ENCODE data around the gene LRCH1.
"Not testable (repeated sequence)": the region's sequence is repeated elsewhere in the genome, so short reads cannot be mapped to it uniquely, and the experiment has no call there.

Gene LRCH1

GRCh38 chr13:46753137-46753536, 200.2 kb downstream of the LRCH1 start:
- no peak for DNase-seq (ENCODE audit: low read depth in 2 of 2)

- DNase-seq (ENCODE audit: low read depth in 2 of 2): no peak
These were observed 200.9 kb downstream of the LRCH1 start for GRCh38 chr13:46753917-46754316.

GRCh38 chr13:46754812-46755211, 201.8 kb downstream of the LRCH1 start:
- DNase-seq (ENCODE audit: low read depth in 2 of 2): no peak

- not testable (repeated sequence) for DNase-seq (ENCODE audit: low read depth in 2 of 2)
These were observed 202.5 kb downstream of the LRCH1 start for GRCh38 chr13:46755508-46755907.

- DNase-seq (ENCODE audit: low read depth in 2 of 2): no peak
These were observed 204.0 kb downstream of the LRCH1 start for GRCh38 chr13:46756977-46757376.

GRCh38 chr13:46757640-46758039, 204.7 kb downstream of the LRCH1 start:
- DNase-seq (ENCODE audit: low read depth in 2 of 2): no peak

GRCh38 chr13:46759846-46760245, 206.9 kb downstream of the LRCH1 start:
- no peak for DNase-seq (ENCODE audit: low read depth in 2 of 2)

GRCh38 chr13:46761174-46761573, 208.2 kb downstream of the LRCH1 start:
- no peak for DNase-seq (ENCODE audit: low read depth in 2 of 2)

- no peak for DNase-seq (ENCODE audit: low read depth in 2 of 2)
These were observed 208.9 kb downstream of the LRCH1 start for GRCh38 chr13:46761866-46762265.

GRCh38 chr13:46769925-46770324, 217.0 kb downstream of the LRCH1 start:
- DNase-seq (ENCODE audit: low read depth in 2 of 2): not testable (repeated sequence)

GRCh38 chr13:46771693-46772092, 218.7 kb downstream of the LRCH1 start:
- DNase-seq (ENCODE audit: low read depth in 2 of 2): no peak

GRCh38 chr13:46773541-46773940, 220.6 kb downstream of the LRCH1 start:
- DNase-seq (ENCODE audit: low read depth in 2 of 2): no peak

GRCh38 chr13:46775385-46776107, 222.6 kb downstream of the LRCH1 start:
- no peak for DNase-seq (ENCODE audit: low read depth in 2 of 2)

- DNase-seq (ENCODE audit: low read depth in 2 of 2): no peak
These were observed 225.1 kb downstream of the LRCH1 start for GRCh38 chr13:46778095-46778494.

GRCh38 chr13:46778890-46779289, 225.9 kb downstream of the LRCH1 start:
- no peak for DNase-seq (ENCODE audit: low read depth in 2 of 2)

GRCh38 chr13:46782066-46782465, 229.1 kb downstream of the LRCH1 start:
- DNase-seq (ENCODE audit: low read depth in 2 of 2): no peak

- no peak for DNase-seq (ENCODE audit: low read depth in 2 of 2)
These were observed 229.7 kb downstream of the LRCH1 start for GRCh38 chr13:46782691-46783090.

- no peak for DNase-seq (ENCODE audit: low read depth in 2 of 2)
These were observed 230.5 kb downstream of the LRCH1 start for GRCh38 chr13:46783504-46783903.

GRCh38 chr13:46795321-46795720, 242.4 kb downstream of the LRCH1 start:
- DNase-seq (ENCODE audit: low read depth in 2 of 2): no peak

GRCh38 chr13:46796129-46796514, 243.2 kb downstream of the LRCH1 start:
- DNase-seq (ENCODE audit: low read depth in 2 of 2): no peak

- peak; percentile 86 to 92 for DNase-seq (ENCODE audit: low read depth in 2 of 2)
These were observed 243.8 kb downstream of the LRCH1 start, which contains the start of gene ESD for GRCh38 chr13:46796515-46797474. Gene ESD (minus strand): TSS chr13:46797161. CDS start chr13:46791413, 5,748 bp downstream.

GRCh38 chr13:46797501-46798237, 244.7 kb downstream of the LRCH1 start:
- DNase-seq (ENCODE audit: low read depth in 2 of 2): no peak
